Stimulated activated CD4-positive, alpha-beta T cell treated with anti-CD3 and anti-CD28 coated beads, Interleukin-2, amount 100 ng/mL, for 24 hours (primary cell): ENCODE measurements around the gene PLXDC2.

Source experiments
- DNase-seq, 2 donors: peaks; one replicate each; pipeline ENCODE4 v3.0.0-alpha.2; 2020

PLXDC2 gene

GRCh38 chr10:19915816-19916215 is 99.6 kb downstream of the PLXDC2 start:
- DNase-seq, result no peak

GRCh38 chr10:19917751-19918478 is 101.7 kb downstream of the PLXDC2 start:
- DNase-seq, result no peak

GRCh38 chr10:19918794-19919193 is 102.6 kb downstream of the PLXDC2 start:
- DNase-seq, result no peak

GRCh38 chr10:19919671-19920070 is 103.4 kb downstream of the PLXDC2 start:
- DNase-seq, result no peak

GRCh38 chr10:19920075-19920726 is 104.0 kb downstream of the PLXDC2 start:
- DNase-seq, result no peak

GRCh38 chr10:19921300-19922140 is 105.3 kb downstream of the PLXDC2 start:
- DNase-seq, result no peak

GRCh38 chr10:19922236-19922963 is 106.2 kb downstream of the PLXDC2 start:
- no peak for DNase-seq

GRCh38 chr10:19925064-19925463 is 108.8 kb downstream of the PLXDC2 start:
- no peak for DNase-seq

- no peak for DNase-seq
These were observed 112.7 kb downstream of the PLXDC2 start for GRCh38 chr10:19928936-19929335.

GRCh38 chr10:19929506-19930140 is 113.4 kb downstream of the PLXDC2 start:
- no peak for DNase-seq

GRCh38 chr10:19930936-19931893 is 115.0 kb downstream of the PLXDC2 start:
- DNase-seq, result no peak

GRCh38 chr10:19931894-19932590 is 115.8 kb downstream of the PLXDC2 start:
- DNase-seq, result no peak

- no peak for DNase-seq
These were observed 116.7 kb downstream of the PLXDC2 start for GRCh38 chr10:19932806-19933371.

GRCh38 chr10:19933772-19934171 is 117.5 kb downstream of the PLXDC2 start:
- DNase-seq, result no peak

- no peak for DNase-seq
These were observed 118.9 kb downstream of the PLXDC2 start for GRCh38 chr10:19935176-19935575.

GRCh38 chr10:19936289-19936688 is 120.1 kb downstream of the PLXDC2 start:
- DNase-seq, result no peak

GRCh38 chr10:19937989-19938388 is 121.8 kb downstream of the PLXDC2 start:
- no peak for DNase-seq

- DNase-seq, result no peak
These were observed 125.1 kb downstream of the PLXDC2 start for GRCh38 chr10:19941206-19941880.

- no peak for DNase-seq
These were observed 128.9 kb downstream of the PLXDC2 start for GRCh38 chr10:19944911-19945663.
